ENCODE results near the gene FYN. TPM values are rescaled to one million over a fixed set of nuclear protein-coding genes. Genes with fewer than 3 reads are reported as not detected.

The FYN gene
- total and polyA plus RNA-seq, 9 of the 15 experiments (the other 6 are each of a cell fraction or from before 2014, with no cell fraction given) = 2.9 to 22.1 (median 11.4) TPM

DNA sequence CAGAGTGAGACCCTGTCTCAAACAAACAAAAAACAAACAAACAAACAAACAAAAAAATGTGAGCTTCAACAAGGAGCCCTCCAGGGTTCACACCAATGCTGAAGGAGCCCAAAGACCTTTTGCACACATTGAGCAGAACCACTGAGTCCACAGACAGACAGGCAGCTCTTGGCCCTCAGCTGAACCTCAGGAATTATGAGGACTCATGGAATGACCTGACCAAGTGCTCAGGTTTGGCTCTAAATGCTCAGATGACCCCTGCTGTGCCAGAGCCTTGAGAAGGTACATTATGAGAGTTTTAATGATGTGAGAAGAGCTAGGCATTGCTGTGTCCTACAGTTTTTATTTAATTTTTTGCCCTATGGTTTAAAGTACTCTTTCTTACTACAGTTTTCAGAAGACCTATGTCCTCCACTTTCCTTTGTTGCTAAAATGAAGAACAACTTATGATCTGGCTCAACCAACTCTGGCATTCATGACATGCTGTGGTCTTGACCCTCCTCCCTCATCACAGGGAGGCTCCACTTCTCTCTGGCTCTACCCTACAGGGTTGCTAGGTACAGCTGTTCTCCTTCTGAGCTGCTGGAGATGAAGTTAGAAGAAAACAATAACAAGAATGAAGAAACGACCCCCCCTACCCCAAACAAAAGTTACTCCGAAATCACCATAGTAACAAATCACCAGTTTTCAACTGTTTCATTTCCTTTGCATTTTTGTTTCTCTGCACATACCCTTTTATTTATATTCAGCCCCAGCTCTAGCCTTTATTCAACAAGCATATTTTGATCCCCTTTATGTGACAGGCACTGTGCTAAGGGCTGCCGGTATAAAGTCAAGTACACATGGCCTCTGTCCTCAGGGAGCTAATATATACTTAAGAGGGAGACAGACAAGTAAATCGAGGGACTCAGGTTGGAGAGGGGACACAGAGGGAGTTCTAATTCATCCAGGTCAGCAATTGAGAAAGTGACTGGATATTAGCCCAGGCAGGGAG is 138.9 kb downstream of the FYN start:
- ATAC-seq (no peak), FAIRE-seq (no peak), DNase-seq (ENCODE audit: extremely low read depth in 1 of 4, low spot score in 3 of 4) (no peak)
- 8% methylated on average over 4 of the region's 4 CpGs for WGBS (ENCODE audit: insufficient coverage, low coverage, missing lambda C conversion rate)
- in situ Hi-C loops (cut with MboI) (no loop called here), intact Hi-C loops (cut with micrococcal nuclease) (no loop called here)
- no TSS peak for BruUV-seq (replicated peaks)
- H3K4me3 ChIP-seq = no peak overlapping the region
- no peaks in the 10 kb centered on the region for H3K79me2 ChIP-seq (ENCODE audit: control insufficient read depth, insufficient read depth, low read length)
- no peak overlapping the region for H2AFZ ChIP-seq (ENCODE audit: low read depth, low read length)
- no peaks in the 10 kb centered on the region for H3K9me1 ChIP-seq (ENCODE audit: control insufficient read depth, insufficient read depth, low read length)
- TF ChIP-seq ATF1 (CRISPR knock-in tag; IDR thresholded peaks at IDR 0.05) (no peak), ATF1 (tag; IDR thresholded peaks at IDR 0.05) (no peak)
- H3K4me2 ChIP-seq (ENCODE audit: insufficient read depth, low read length) = no peak overlapping the region
- no peak overlapping the region for H3K9ac ChIP-seq (ENCODE audit: insufficient read depth in 1 of 2, low read depth in 2 of 2, low read length in 2 of 2)
- ChIA-PET CTCF (ENCODE audit: low intra/inter-chr PET ratio) (no interaction called here), POLR2A (interaction anchor here (0.6 to 1.0 kb wide), 2 partner anchors 109 to 233 kb away, joined by 3 read pairs; no protein-coding TSS in a partner anchor)
- no peaks in the 10 kb centered on the region for H3K4me1 ChIP-seq (replicated peaks in 1 of 2; ENCODE audit: control insufficient read depth in 2 of 2, insufficient read depth in 2 of 2, low read length in 2 of 2)
- no peaks in the 10 kb centered on the region for H3K36me3 ChIP-seq (ENCODE audit: control insufficient read depth, insufficient read depth, low read length)
- H3K27ac ChIP-seq (ENCODE audit: extremely low read depth, low read depth, low read length) = no peak overlapping the region
- H4K20me1 ChIP-seq (replicated peaks; ENCODE audit: control insufficient read depth, insufficient read depth, low read length) = no peaks in the 10 kb centered on the region
- H3K27me3 ChIP-seq (ENCODE audit: control insufficient read depth in 2 of 2, insufficient read depth in 2 of 2, low read length in 2 of 2) = peaks cover 3 to 39% of the 10 kb centered on the region in 2 experiments; a peak in 4 of 5 replicates
- no peaks in the 10 kb centered on the region; the same call in 1 of the 2 replicates for H3K9me3 ChIP-seq (replicated peaks; ENCODE audit: control insufficient read depth, insufficient read depth, low read depth, low read length)

DNA sequence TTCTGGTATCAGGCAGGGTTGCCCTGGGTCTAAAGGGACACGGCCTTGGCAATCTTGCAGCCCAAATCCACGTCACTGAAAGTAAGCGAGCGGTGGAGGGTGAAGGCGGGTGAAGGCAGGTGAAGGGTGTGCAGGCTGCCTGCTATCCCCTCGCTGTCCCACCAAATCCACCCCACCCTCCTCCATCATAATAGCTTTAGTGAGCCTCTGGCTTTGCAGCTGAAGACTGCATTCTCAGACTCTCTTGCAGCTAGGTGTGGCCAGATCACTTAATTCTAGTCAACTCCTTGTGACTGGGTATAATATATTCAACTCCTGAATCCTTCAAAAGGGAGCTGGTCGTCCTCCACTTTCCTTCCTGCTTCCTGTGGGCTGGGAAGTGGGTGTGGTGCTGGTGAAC is 140.9 kb downstream of the FYN start:
- Histone ChIP-seq H2AFZ (ENCODE audit: low read depth, low read length) (no peak overlapping the region), H4K20me1 (replicated peaks; ENCODE audit: control insufficient read depth, insufficient read depth, low read length) (no peaks in the 10 kb centered on the region), H3K27ac (ENCODE audit: extremely low read depth, low read depth, low read length) (no peak overlapping the region), H3K9ac (ENCODE audit: insufficient read depth in 1 of 2, low read depth in 2 of 2, low read length in 2 of 2) (no peak overlapping the region), H3K9me3 (replicated peaks; ENCODE audit: control insufficient read depth, insufficient read depth, low read depth, low read length) (no peaks in the 10 kb centered on the region; the same call in 1 of the 2 replicates), H3K27me3 (ENCODE audit: control insufficient read depth in 2 of 2, insufficient read depth in 2 of 2, low read length in 2 of 2) (peaks cover 3 to 29% of the 10 kb centered on the region in 2 experiments; a peak in 4 of 5 replicates), H3K36me3 (ENCODE audit: control insufficient read depth, insufficient read depth, low read length) (no peaks in the 10 kb centered on the region), H3K4me3 (no peak overlapping the region), H3K79me2 (ENCODE audit: control insufficient read depth, insufficient read depth, low read length) (no peaks in the 10 kb centered on the region), H3K4me2 (ENCODE audit: insufficient read depth, low read length) (no peak overlapping the region), H3K9me1 (ENCODE audit: control insufficient read depth, insufficient read depth, low read length) (no peaks in the 10 kb centered on the region), H3K4me1 (replicated peaks in 1 of 2; ENCODE audit: control insufficient read depth in 2 of 2, insufficient read depth in 2 of 2, low read length in 2 of 2) (no peaks in the 10 kb centered on the region)
- TF ChIP-seq ARID2 (IDR thresholded peaks at IDR 0.05) (no peak), SNIP1 (IDR thresholded peaks at IDR 0.05; ENCODE audit: low read depth) (no peak), BRD4 (IDR thresholded peaks at IDR 0.05) (no peak), CBX8 (IDR thresholded peaks at IDR 0.05; ENCODE audit: borderline replicate concordance, extremely low read depth, low read depth, low read length, poor library complexity, severe bottlenecking) (no peak), CCAR2 (IDR thresholded peaks at IDR 0.05; ENCODE audit: low read depth, low read length) (no peak)
- TF ChIP-seq, protein P1, sequence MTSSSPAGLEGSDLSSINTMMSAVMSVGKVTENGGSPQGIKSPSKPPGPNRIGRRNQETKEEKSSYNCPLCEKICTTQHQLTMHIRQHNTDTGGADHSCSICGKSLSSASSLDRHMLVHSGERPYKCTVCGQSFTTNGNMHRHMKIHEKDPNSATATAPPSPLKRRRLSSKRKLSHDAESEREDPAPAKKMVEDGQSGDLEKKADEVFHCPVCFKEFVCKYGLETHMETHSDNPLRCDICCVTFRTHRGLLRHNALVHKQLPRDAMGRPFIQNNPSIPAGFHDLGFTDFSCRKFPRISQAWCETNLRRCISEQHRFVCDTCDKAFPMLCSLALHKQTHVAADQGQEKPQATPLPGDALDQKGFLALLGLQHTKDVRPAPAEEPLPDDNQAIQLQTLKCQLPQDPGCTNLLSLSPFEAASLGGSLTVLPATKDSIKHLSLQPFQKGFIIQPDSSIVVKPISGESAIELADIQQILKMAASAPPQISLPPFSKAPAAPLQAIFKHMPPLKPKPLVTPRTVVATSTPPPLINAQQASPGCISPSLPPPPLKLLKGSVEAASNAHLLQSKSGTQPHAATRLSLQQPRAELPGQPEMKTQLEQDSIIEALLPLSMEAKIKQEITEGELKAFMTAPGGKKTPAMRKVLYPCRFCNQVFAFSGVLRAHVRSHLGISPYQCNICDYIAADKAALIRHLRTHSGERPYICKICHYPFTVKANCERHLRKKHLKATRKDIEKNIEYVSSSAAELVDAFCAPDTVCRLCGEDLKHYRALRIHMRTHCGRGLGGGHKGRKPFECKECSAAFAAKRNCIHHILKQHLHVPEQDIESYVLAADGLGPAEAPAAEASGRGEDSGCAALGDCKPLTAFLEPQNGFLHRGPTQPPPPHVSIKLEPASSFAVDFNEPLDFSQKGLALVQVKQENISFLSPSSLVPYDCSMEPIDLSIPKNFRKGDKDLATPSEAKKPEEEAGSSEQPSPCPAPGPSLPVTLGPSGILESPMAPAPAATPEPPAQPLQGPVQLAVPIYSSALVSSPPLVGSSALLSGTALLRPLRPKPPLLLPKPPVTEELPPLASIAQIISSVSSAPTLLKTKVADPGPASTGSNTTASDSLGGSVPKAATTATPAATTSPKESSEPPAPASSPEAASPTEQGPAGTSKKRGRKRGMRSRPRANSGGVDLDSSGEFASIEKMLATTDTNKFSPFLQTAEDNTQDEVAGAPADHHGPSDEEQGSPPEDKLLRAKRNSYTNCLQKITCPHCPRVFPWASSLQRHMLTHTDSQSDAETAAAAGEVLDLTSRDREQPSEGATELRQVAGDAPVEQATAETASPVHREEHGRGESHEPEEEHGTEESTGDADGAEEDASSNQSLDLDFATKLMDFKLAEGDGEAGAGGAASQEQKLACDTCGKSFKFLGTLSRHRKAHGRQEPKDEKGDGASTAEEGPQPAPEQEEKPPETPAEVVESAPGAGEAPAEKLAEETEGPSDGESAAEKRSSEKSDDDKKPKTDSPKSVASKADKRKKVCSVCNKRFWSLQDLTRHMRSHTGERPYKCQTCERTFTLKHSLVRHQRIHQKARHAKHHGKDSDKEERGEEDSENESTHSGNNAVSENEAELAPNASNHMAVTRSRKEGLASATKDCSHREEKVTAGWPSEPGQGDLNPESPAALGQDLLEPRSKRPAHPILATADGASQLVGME (CRISPR knock-in tag; IDR thresholded peaks at IDR 0.05) = no peak
- ChIA-PET CTCF (ENCODE audit: low intra/inter-chr PET ratio) (no interaction called here), POLR2A (no interaction called here)
- DNase-seq (ENCODE audit: extremely low read depth in 1 of 4, low spot score in 3 of 4) = no peak
- in situ Hi-C loops (cut with MboI) (no loop called here), intact Hi-C loops (cut with micrococcal nuclease) (no loop called here)
- BruUV-seq (replicated peaks) = no TSS peak
- FAIRE-seq = no peak
- no peak for ATAC-seq
- WGBS (ENCODE audit: insufficient coverage, low coverage, missing lambda C conversion rate) = 7% methylated on average over 7 of the region's 7 CpGs

All from K562 (cell line).